Stimulated activated CD8-positive, alpha-beta memory T cell treated with anti-CD3 and anti-CD28 coated beads, Interleukin-4, amount 100 ng/mL, for 4 hours (primary cell): ENCODE data around the gene CMTM4.
A peak's percentile ranks its signal among the peaks of the same experiment; 100 is the strongest.
"Not testable (repeated sequence)": the region's sequence is repeated elsewhere in the genome, so short reads cannot be mapped to it uniquely, and the experiment has no call there.

Experiments used
- DNase-seq, 2 donors: peaks; one replicate each; pipeline ENCODE4 v3.0.0-alpha.2; 2020; ENCODE audit warnings: low read depth in 2 of 2, low spot score in 1 of 2

Gene CMTM4

DNA sequence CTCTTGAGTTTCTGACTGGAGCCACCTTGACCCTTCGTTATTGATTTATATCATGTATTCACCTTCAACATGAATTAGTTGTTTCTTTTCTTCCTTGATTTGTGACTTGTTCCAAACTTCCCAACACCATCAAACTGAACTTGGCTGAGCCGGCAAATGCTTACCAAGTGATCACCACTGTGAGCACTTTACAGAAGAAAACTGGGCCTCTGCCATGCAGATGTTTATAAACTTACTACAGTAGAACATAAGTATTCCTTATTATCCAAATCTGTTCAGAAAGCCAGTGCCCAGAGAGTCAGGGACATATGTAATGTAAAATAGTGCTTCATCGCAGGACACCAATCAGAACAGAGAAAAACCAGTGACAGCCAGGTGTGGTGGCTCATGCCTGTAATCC lies 19.9 kb downstream of the CMTM4 start:
- no peak for DNase-seq

- no peak for DNase-seq
Measured at GRCh38 chr16:66673691-66674090, 22.9 kb downstream of the CMTM4 start.

DNA sequence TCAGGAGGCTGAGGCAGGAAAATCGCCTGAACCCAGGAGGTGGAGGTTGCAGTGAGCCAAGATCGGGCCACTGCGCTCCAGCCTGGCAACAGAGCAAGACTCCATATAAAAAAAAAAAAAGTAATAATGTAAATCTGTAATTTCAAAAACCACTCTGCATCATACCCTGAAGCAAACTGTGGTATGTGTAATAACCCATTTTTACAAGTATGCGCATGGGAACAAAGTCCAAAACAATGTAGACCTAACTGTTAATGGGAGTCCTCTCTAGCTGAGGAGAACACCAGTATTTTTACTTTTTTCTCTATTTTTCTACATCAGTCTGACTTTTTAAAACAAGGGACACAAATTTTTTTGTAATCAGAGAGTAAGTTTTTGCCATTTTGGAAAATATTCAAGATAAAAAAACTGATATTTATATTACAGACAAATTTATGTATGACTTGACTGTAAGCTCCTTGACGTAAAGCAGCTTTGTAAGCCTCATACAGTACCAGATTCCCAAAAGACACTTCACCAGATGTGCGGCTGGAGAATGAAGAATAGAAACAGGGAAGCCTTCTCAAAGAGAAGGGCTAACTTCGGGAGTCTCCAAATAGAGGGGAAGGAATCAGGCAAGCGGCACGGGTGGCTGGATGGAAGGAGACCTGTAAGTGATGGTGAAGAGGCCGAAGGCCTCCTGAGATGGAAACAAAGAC lies 25.7 kb downstream of the CMTM4 start:
- DNase-seq, result no peak

- no peak for DNase-seq
Measured at GRCh38 chr16:66668777-66669444, 27.6 kb downstream of the CMTM4 start.

DNA sequence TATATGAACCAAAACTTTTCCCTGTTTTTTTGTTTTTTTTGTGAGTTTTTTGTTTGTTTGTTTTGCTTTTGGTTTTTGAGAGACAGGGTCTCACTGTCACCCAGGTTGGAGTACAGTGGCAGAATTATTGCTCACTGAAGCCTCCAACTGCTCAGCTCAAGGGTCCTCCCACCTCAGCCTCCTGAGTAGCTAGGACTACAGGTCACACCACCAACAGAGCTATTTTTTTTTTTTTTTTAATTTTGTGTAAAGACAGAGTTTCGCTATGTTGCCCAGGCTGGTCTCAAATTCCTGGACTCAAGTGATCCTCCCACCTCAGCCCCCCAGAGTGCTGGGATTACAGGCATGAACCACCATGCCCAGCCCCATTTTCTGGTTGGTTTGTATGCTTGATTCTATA lies 28.6 kb downstream of the CMTM4 start:
- no peak for DNase-seq

DNA sequence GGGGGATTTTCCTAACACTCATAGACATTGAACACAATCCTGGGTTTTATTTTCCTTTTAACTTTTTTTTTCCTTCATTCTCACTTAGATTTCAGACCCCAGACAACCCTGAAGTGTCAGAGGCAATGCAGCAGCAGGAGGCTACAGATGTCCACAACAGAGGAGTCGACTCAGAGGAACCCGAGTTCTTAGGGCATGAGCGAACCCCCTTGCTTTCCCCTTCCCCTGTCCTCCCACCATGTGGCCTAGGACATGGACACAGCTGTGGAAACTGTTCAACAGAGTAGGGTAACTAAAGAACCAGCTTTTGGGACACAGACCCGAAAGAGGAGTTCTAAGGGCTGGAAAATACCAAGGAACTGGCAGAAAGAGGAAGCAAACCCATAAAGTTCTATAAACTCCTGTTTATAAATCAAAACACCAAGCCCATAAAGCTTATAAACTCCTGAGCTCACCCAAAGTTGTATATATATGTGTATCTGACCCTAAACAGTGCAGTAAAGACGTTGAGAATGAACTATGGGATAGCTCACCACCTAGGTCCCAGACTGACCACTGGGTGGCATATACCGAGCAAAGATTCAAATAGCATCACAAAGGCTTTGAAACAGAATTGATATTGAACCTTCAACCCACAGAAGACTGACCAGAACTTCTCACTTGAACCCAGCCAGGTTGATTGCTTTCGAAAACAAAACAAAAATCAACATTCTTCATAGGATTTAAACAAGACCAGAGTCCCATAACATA lies 33.9 kb downstream of the CMTM4 start:
- DNase-seq, result no peak

GRCh38 chr16:66661671-66662346 lies 34.7 kb downstream of the CMTM4 start:
- not testable (repeated sequence) for DNase-seq

- DNase-seq, result no peak
Measured at GRCh38 chr16:66661210-66661560, 35.4 kb downstream of the CMTM4 start.

GRCh38 chr16:66660422-66661209 lies 35.9 kb downstream of the CMTM4 start:
- DNase-seq, result no peak

DNA sequence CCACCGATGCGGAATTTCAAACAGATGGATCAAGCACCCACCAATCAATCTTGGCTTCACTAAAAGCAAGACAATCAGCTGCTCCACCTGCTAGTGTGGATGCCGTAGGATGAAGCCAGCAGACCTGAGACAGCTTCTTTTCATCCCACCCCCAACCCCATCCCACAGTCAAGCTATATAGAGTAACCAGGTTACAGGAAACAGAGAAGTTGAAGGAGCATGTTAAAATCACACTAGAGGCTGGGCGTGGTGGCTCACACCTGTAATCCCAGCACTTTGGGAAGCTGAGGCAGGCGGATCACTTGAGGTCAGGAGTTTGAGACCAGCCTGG lies 37.7 kb downstream of the CMTM4 start:
- no peak for DNase-seq

DNA sequence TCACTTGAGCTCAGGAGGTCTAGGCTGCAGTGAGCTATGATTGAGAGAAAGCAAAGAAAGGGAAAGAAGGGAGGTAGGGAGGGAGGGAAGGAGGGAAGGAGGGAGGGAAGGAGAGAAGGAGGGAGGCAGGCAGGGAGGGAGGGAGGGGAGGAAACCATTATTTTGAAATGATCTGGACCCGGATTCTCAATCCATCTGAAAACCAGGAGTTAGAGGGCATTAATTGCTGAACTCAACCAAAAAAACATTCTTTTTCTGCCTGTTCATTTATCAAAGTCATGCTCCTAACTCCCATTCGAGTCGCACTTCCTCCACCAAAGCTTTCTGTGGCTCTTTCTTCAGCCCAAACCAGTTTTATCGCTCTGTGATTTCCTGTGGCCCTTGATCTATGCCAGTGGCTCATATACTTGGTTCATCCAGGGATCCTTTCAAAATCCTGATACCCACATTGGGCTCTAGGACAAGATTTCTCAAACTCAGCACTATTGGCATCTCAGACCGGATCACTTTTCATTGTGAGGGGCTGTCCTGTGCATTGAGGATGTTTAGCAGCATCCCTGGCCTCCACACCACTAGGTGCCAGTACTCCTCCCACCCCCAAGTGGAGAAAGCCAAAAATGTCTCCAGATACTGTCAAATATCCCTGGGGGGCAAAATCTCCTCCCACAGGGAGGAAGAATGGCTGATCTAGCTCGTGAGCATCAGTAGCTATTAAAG lies 38.2 kb downstream of the CMTM4 start:
- DNase-seq, result no peak

DNA sequence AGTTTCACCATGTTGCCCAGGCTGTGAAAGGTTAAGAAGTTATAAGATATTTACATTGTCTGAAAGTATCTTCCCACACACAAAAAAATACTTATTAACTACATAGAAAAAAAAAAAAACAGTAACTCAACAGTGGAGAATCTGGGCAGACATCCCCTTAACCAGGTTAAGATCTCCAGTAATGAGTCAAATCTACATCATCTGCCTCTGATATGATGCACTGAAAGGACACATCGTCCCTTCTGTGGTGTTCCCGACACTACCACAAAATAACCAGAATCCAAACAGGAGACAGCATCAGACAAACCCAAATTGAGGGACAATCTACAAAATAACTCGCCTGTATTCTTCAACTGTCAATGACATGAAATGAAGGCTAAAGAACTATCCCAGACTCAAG lies 40.0 kb downstream of the CMTM4 start:
- DNase-seq, result no peak

DNA sequence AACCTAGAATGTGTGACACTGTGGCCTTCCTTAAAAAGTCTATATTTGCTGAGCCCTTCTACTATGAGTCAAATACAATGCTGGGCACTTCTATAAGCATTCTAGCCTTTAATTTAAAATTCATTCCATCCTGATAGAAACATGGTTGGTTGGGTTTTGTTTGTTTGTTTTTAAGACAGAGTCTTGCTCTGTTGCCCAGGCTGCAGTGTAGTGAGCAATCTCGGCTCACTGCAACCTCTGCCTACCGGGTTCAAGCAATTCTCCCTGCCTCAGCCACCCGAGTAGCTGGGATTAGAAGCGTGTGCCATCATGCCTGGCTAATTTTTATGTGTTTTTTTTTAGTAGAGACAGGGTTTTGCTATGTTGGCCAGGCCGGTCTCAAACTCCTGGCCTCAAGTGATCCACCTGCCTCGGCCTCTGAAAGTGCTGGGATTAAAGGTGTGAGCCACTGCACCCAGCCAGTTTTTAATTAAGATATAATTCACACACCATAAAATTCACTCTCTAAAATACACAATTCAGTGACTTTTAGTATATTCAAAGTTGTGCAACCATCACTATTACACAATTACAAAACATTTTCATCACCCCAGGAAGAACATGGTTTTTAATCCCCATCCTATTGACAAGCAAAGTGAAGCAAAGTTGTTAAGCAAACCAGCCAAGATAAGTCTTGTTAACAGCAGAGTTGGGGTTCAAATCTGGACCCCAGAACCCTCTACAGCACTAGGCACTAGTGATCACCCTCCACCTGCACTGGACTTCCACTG lies 42.8 kb downstream of the CMTM4 start:
- no peak for DNase-seq

DNA sequence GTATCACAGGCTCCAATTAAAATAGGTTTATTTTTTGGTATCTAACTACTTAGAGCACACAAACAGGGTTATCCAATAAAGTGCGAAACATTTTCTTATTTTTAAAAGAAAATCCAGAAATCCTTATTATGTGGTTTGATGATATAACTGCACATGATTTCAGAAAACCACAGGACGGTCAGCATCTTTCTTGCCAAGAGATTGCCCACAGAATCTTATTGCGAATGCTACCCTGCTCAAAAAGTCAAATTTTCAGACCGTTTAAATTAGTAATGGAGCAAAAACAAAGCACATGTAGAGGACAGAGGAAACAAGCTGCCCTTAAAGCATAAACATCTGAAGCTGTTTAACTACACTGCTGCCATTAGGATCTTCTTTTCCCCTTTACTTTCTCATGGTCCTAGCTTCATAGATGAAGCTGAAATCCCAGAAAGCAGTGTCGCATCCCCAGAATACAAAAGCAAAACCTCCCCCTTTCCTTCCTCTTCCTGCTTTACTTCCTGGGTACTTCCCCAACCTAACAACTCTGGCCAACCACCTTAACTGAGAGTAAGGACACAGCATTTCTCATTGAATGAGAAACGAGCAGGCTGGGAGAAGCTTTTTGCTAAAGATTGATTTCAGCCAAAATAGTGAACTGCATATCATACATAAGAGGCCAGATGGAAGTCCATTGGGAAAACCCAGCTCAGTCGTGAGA lies 43.7 kb downstream of the CMTM4 start:
- DNase-seq, result no peak

- no peak for DNase-seq
Measured at GRCh38 chr16:66651965-66652364, 44.6 kb downstream of the CMTM4 start.

- no peak for DNase-seq
Measured at GRCh38 chr16:66651474-66651765, 45.1 kb downstream of the CMTM4 start.

DNA sequence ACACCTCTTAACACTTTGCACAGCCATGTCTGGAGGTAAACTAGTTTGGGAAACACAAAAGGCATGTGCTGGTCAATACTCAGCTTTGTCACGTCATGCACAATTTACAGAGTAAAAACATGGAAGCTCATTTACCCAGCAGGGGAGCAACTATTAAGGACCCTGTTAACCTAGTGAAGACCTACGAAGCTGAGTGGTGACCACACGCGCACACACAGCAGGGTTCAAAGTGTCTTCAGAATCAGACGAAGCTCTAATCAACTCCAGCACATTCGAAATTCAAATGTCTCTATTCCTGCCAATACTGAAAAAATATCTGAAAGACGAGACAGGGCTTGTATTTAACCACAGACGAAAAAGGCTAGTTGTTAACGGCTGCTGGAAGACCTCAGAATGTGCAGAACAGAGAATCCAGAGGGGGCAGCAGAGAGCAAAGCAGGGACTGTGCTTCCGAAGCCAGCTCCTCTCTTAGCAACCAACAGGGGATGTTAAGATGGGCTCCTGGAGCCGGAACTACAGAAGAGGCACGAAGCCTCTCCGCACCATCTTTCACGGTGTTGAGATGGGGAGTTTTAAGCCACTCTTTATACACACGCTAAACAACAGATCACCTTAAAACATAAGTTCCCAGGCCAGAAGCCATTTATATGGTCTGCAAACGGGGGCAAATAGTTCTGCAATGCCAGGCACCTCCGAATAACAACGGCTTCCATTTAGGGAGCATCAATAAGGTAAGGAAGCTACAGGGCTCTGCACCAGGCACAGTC lies 45.7 kb downstream of the CMTM4 start:
- peak; percentile 35 to 51 for DNase-seq

- no peak for DNase-seq
Measured at GRCh38 chr16:66649636-66650205, 46.8 kb downstream of the CMTM4 start.
